RPMI8226 (cell line): Measurements from ENCODE around the gene STK39.
"Not testable (repeated sequence)": the region's sequence is repeated elsewhere in the genome, so short reads cannot be mapped to it uniquely, and the experiment has no call there.

ENCODE experiments used
- DNase-seq: peaks from one replicate; pipeline ENCODE4 v3.0.0-alpha.2; 2015

The STK39 gene

DNA sequence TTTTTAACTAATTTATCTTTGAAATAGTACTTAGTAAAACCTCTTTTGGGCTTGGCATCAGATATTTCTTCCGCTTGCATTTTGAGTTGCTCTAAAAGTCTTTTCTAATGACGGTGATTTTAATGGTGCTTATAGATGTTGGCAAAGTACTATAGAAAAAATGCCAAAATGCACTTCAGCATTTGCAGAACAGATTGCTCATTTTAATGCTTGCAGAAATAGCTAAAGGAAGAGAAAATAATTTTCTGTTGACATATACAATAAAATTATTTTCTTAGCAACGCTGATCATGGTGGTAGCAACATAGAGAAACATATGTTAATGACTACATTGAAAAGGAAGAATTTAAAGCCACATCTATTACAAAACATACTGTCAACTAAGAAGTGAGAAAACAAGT, 170.7 kb downstream of the STK39 start:
- DNase-seq, result no peak

DNA sequence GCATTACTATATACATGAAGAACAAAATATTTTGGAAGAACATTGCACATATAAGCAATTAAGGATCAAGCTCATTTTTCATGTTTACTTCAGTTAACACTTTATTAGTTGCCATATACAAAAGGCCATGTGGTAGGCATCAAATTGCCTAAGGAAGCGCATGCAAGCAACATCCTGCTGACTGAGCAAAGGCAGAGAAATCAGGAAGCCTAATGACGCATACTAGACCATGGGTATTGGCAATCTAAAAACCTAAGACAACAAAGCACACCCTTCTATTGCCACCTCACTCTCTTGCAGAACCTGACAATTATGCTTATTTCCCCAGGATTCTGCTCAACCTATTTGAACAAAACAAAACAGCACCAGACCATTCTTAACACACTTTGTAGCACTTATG, 171.9 kb downstream of the STK39 start:
- no peak for DNase-seq

DNA sequence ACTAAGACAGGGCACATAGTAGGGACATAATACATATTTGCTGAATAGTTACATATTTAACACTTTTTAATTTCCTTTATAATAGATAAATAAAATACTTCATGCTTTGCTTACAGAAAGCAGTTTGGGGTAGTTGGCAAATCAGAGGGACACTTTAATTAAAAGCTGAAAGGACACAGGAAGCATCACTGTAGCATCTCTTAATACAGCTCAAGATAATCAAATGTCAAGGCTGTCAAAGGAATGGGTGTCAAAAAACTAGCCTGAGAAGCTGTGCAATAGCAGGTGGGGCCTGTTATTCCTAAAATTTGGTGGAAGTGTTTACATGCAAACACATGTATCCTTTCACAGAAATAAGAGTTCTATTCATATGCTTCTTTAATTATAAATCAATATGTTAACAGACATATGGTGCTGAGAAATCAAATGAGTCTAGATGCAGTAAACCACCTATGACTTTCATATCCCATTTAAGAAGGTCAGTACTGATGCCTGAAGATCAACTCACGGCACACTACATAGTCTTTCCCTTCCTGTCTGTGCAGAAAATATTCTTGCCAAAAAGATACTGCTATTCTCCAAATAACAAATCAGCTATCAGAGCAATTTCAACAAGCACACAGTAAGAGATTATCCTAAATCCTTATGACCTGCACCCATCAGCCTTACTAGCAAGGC, 174.6 kb downstream of the STK39 start:
- DNase-seq, result no peak

DNA sequence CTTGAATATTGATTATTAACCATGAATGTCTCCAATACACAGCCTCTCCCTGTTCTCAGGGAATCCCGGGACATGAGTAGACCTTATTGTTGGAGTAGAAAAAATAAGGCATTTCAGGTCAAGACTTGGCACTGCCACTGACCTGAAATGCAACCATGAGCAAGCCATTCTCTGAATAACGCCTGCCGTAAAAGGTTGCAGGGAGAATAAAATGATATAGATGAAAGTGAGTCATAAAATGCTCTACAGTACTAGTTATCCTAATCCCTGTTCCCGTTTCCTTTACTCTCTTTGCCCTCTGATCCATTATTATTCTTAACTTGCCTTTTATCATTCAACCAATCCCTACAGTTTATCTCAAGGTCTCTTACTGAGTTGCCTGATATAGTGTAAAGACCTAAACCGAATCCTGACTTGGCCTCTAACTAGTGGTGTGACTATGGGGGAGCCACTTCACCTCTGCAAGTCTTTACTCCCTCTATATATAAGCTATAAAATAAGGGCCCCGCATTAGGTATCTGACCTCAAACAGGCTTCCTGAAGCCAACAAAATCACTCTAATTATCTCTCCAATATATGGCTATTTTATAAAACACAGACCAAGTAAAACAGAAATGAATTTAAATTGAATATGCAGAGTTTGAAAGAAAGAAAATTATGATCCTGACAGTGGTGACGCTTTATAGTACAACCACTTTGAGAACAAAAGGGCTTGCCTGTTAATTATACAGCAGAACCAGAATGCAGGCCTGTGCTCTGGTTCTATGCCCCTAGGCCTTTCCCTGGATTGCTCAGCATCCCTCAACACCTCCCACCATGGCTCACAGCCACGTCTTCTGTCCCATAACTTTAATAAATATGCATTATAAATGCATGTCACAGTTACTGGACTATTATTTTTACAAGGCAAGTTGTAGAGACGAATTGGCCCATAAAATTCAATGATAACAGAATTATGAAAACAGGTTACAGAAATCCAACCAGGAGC, 183.1 kb downstream of the STK39 start:
- DNase-seq, result no peak

DNA sequence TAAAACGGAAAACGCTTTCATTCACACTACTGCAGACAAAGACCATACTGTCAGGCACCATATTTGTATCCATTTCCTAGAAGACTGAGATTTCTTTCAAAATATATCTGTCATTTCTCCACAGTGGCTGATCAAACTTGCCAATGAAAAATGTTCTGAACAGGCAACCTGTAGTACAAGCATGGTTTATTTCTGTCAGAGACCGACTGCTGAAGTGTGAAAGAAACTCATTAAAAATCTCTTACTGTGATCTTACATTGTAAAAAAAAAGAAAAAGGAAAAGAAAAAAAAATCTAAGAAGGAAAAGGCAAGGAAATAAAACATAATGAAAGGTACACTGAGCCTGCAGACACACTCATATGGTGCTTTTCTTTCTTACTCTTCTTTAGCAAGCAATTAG, 184.5 kb downstream of the STK39 start:
- DNase-seq, result no peak

DNA sequence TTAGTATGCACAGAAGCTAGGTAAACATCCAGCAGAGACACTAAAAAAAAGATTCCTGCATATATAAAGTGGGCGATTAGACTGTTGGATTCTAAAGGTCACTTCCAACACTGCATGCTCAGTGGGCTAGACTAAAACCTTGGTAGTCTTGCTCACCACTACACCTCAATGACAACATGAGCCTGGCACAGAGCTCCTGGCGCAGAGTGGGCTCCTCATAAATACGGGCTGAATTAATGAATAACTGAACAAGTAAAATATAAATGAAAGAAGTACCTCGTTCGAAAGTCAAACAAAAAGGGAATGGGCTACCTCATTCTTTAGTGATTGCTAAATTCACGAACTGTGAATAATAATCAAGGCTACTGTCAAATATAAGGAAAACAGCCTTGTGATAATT, 185.3 kb downstream of the STK39 start:
- no peak for DNase-seq

DNA sequence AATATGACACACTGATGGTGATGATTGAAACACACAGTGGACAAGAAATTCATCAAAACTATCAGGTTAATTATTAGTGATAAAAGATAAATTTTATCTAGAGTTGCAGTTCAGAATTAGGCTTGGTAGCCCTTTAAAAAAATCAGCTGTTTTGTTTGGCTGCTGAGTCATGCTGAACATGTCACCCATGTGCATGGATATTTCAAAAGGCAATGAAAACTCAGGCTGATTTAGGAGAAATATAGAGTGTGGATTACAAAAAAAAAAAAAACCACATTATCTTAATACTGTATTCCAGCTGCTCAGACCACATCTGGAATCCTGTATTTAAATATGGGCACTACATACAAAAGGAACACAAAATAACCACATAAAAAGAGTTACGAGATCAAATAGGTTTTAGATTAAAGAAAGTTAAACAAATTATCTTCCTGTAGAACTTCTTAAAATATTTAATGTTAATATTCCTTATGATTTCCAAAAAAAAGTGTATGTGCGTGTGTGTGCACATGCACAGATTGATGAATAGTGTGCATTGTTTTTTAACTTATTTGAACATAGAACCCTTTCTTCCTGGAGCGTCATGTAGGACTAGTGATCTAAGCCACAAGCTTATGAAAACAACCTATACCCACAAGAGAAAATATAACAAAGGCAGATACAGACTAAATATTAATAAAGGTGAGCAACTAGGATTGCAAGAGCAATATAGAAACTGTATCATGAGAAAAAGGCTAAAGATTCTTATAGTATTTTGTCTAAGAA, 186.2 kb downstream of the STK39 start:
- DNase-seq, result no peak

DNA sequence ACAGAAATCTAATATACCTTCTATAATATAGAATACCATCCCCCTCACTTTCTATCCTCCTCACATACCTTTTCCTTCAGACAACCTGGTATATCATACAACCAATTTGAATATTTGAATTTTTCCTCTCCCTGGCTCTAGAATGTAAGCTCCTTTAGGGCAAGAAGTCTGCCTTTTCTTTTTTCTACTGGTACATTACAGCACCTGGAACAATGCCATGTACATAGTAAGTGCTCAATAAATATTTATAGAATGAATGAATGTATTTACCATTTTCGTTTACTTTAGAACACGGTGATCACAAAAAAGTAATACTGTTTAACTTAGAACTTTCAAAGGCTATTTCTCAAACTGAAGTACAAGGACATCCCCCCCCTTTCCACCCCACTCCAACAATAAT, 187.6 kb downstream of the STK39 start:
- DNase-seq, result no peak

DNA sequence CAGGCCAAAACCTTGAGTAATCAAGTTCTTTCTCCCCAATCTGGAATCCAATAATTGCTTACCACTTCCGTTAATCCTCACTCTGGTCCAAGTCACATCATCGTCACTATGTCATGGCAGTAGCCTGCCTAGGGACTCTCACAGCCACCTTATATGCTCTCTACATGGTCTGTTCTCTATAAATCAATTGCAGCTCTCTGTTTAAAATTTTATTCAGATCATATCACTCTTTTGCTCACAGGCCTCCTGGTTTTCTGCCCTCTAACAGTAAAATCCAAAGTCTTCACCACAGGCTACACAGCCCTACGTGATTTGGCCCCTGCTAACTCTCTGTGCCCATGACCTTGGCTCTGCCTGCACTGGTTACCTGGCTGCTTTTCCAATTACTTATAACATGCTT, 188.7 kb downstream of the STK39 start:
- DNase-seq, result no peak

DNA sequence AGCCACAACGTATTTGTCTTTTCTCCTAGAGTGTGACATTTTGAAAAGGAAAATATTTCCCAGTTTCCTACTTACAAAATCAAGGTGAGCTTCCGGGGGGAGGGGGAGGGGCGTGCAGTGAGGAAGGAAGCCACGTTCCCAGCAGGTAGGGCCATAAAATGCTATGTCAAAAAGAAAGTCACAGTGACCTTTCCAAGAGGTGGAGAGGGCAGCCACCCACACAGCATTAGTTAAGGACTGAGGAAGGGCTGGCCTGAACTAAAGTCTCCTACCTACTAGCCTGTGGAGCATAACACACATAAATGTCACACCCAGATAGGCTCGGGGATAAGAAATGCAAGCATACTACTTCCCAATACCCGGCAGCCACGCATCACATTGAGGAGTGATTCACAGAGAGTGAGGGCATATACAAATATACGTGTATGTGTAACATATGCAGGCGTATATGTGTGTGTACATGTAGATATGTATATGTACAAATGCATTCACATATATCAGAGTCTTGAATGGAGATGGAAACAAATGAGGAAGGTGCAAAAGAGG, 191.1 kb downstream of the STK39 start:
- no peak for DNase-seq

DNA sequence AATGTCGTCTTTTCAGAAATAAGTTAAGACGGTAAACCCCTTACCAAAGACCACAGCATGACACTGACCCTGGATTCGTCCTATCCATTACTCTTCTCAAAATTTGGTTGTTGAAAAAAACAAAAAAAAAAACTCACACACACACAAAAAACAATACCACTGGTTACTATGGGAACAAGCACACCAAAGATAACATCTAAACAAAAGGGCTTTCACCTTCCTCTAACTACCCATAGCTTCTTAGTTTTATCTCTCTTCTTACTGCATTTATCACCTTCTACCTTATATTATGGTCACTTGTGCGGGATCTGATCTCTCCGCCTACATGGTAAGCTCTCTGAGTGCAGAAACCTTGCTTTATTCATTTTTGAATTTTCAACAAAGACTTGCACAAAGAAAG, 192.7 kb downstream of the STK39 start:
- no peak for DNase-seq

DNA sequence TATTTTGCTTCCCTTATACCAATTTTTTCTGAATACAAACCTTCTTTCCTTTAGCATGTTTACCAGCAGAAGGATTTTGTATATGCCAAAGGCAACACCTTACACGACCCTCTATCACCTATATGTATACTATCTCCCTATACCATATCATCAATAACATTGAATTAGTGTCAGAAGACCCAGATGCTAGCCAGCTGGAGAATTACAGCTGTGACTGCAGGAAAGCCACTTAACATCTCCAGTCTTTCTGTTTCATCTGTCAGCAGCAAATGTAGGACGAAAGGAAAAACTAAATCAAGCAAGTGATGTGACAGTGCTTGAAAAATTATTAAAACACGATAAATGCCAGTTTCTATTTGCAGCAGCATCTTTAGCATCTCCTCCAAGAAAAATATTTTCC, 193.7 kb downstream of the STK39 start:
- no peak for DNase-seq

DNA sequence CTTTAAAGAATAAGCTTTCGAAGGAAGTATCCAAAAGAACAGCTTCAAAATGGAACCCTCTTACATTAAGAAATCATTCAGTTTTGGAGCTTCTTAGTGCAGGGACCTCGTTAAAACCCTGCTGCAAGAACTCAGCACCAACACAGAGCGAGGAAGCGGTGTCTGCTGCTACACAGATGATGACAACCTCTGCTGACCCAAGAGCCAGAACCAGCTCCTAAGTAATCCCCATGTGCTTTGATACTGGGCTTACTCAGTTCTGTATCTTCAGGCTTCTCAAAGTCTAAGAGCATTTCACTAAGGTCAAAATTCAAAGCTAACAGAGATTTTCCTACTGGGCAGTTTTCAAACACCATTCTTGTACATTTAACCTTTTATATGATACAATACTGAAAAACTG, 194.6 kb downstream of the STK39 start:
- no peak for DNase-seq

DNA sequence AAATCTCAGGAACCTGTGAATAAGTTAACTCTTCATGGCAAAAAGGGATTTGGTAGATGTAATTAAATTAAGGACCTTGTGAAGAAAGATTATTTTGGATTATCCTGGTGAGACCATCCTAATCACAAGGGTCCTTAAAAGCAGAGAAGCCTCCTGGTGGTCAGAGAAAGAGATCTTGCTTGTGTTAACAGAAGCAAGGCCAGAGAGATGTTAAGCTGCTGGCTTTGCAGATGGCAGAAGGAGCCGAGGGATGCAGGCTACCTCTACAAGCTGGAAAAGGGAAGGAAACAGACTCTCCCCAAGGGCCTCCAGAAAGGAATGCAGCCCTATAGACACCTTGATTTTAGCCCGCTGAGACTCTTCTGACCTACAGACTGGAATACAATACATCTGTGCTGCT, 197.0 kb downstream of the STK39 start:
- DNase-seq, result no peak

DNA sequence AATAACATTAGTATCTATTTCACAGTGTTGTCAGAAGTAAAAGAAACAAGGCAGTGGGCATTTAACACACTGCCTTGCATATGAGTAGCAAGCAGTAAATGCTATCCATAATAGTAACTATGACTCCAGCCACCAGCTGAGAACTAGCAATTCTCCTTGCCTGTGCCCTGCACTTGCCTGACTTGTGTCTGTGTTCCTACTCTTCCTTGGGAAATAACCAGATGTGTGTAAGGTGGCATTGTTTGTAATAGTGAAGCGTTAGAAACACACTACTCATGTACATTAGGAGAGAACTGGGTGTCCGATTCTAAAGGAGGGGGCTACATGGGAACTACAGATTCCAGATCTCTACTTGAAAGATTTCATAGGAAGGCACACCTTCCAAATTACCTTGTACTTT, 197.8 kb downstream of the STK39 start:
- no peak for DNase-seq

DNA sequence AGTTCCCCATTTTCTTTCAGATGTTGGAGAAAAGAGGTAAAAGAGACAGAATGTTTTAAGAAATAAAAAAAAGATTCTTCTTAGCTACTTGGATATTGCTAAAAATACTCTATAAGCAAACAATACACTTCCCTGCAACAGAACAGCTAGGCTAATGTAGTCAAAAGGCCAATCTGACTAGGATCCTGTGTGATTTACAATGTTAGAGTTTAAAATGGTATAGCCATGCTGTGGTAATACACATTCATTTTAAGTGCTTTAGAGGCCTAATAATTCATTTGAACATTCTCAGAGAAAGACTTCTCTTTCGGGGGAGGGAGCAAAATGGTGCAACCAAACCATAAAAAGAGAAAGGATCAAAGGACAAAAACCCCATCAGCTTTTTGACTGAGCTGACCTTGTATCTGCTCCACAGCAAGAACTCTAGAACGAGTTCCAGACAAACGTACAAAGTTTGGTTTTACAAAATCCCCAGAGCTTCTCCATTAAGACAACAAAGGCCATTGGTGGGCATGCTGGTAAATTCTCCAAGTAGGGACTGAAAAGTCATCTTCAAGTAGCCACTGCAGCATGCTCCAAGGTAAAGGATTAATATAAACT, 200.2 kb downstream of the STK39 start:
- no peak for DNase-seq

DNA sequence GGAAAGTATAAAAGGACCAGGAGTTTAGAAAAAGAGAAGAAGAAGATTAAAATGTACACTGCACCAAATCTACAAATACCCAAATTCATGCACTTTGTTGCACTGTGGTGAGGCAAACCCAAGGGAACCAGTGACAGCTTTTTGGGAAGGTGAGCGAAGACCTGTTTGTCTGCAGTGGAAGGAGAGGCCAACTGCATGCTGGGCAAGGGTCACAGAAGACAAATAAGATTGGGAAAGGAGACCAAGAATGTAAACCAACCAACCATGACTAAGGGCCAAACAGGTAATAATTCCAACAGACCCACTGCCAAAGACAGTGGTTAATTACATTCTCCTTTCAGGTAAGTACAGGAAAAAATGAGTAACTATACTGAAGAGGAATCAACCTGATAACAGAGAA, 202.8 kb downstream of the STK39 start:
- DNase-seq, result no peak

DNA sequence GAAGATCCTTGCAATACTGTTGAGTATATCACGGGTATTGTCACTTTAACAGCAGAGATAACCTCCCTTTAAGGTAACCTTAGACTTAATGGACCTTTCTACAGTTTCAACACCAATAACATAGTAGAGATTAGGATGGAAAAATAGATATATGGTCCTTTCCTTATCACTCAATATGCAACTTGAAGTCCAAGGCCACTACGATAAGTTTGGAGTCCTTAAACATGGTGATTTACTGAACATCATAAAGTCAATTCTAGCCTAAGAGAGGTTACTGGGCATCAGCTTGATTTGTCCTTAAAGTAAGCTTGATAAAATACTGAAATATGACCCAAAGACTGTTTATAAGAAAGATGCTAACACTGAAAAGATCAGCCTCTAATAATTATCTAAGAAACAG, 203.2 kb downstream of the STK39 start:
- DNase-seq, result no peak

DNA sequence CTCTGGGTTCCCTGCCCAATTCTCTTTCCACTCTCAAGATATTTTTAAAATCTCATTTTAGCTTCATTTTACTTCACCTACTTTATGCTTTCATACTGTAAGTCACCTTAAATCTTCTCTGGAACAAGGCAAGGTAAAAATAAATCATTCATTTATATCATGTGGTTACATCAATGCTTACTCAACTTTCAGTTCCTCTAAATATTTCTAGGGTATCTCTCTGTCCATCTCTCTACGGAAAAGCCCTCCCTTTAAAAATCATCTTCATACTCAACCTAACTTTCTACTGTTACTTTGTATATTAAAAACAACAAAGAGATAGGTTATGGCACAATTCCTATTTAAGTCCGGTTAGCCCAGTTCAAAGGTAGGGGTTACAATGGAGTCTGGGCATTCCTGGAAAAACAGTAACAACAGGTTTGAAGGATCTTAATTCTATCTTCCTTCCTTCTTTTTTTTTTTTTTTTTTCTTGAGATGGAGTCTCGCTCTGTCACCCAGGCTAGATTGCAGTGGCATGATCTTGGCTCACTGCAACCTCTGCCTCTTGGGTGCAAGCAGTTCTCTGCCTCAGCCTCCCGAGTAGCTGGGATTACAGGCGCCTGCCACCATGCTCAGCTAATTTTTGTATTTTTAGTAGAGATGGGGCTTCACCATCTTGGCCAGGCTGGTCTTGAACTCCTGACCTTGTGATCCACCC, 205.1 kb downstream of the STK39 start:
- DNase-seq, result not testable (repeated sequence)

DNA sequence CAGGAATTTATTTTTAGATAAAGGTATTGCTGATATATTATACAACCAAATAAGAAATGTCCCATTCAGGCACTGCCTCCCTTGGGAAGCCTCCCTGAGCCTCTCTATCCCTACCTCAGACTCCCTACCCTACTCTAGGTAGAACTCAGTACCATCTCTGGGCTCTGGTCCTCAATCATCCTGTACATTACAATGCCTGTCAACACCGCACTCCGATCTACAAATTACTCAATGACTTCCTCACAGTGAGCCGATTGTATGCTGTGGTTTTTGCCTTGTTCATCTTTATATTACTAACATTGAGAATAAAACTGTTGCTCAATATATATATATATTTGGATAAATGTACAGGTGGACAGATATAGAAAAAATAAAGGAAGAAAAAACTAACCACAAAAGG, 207.5 kb downstream of the STK39 start:
- DNase-seq, result no peak

DNA sequence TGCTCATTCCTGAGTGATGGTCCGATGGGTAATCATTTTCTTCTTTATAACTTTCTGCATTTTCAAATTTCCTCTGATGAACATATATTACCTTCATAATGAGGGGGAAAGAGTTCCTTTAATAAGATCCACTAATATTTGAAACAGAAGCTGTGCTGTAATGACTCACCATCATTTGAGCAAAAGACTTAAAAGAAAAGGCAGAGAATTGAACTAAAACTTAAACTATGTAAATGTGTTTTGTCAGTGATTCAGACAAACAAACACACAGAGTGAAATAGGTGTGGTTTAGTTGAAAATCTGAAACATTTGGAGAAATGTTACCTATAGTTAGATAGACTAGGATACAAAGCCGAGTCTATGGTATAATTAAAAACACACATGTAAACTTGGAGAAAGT, 209.6 kb downstream of the STK39 start:
- DNase-seq, result no peak

DNA sequence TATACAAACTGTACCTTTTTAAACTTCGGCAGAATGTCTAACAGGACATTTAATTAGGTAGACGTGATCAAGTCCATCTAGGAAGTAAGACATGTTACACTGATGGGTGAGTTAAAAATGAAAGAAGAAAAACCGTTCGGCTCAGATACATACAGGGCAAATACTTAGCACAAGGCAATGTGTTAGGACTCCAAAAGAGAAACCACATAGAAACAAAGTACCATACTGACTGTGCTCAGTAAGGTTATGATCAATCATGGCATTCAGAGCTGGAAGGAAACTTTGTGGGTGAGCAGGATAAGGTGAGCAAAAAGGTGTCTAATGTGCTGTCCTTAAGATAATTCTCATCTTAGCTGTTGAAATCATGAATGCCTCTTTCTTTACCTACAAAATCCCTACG, 211.9 kb downstream of the STK39 start:
- DNase-seq, result no peak
